IMR-90 (cell line): ENCODE measurements around the gene AKAP12. TPM values are rescaled to one million over a fixed set of nuclear protein-coding genes. Genes with fewer than 3 reads are reported as not detected.

Experiments used
- ATAC-seq: fragments of 200-7000 bp; cut with Tn5 transposase; 2 replicates; pipeline ENCODE4 v1.9.1; 2020; ENCODE audit warnings: low read depth, mild to moderate bottlenecking, moderate library complexity
- BruUV-seq: library from RNA; stranded (reverse); fragments of 400-500 nt; replicated peaks from 2 replicates; lab custom pipeline; 2021; lab: Mats Ljungman, UMichigan
- CTCF ChIA-PET: fragments of 300-600 bp; formaldehyde crosslinking; extraction: SDS; loops from one replicate; lab custom pipeline; 2021; ENCODE audit warnings: antibody characterized with exemption; lab: Yijun Ruan, JAX
- POLR2A ChIA-PET: fragments of 300-600 bp; sonication (Branson Sonifier 250); formaldehyde crosslinking; loops from one replicate; lab custom pipeline; 2022; ENCODE audit warnings: antibody characterized with exemption; ENCODE audit not compliant: unreplicated experiment; lab: Charles Lee
- DNase-seq: peaks from one replicate; pipeline ENCODE4 v3.0.0; 2013
- H2AFZ ChIP-seq: replicated peaks from 2 replicates; pipeline ENCODE3; 2013; ENCODE audit warnings: low read length, mild to moderate bottlenecking; ENCODE audit not compliant: poor library complexity
- H2AK5ac ChIP-seq: 2 replicates; pipeline ENCODE4 v1.6.1; 2013; ENCODE audit warnings: low read depth, low read length, inconsistent platforms
- H2AK9ac ChIP-seq: replicated peaks from 2 replicates; pipeline ENCODE3; 2013; ENCODE audit warnings: mild to moderate bottlenecking, low read depth, low read length, moderate library complexity; ENCODE audit not compliant: poor library complexity
- H2BK120ac ChIP-seq: 2 replicates; pipeline ENCODE4 v1.6.1; 2013; ENCODE audit warnings: low read depth, low read length, inconsistent platforms
- H2BK15ac ChIP-seq: 3 replicates; pipeline ENCODE4 v1.6.1; 2013; ENCODE audit warnings: low read depth, low read length, inconsistent platforms
- H2BK20ac ChIP-seq: 2 replicates; pipeline ENCODE4 v1.6.1; 2013; ENCODE audit warnings: low read depth, mild to moderate bottlenecking, inconsistent platforms, low read length, moderate library complexity
- H2BK5ac ChIP-seq: 2 replicates; pipeline ENCODE4 v1.6.1; 2013; ENCODE audit warnings: mild to moderate bottlenecking, low read depth, low read length, inconsistent platforms; ENCODE audit not compliant: poor library complexity, severe bottlenecking
- H3K14ac ChIP-seq: replicated peaks from 2 replicates; pipeline ENCODE4 v1.6.1; 2013; ENCODE audit warnings: low read depth, low read length, inconsistent platforms
- H3K18ac ChIP-seq: 2 replicates; pipeline ENCODE4 v1.6.1; 2013; ENCODE audit warnings: low read depth, low read length, control low read depth
- H3K23ac ChIP-seq: 2 replicates; pipeline ENCODE4 v1.6.1; 2013; ENCODE audit warnings: low read depth, low read length, inconsistent platforms
- H3K27ac ChIP-seq: 2 replicates; pipeline ENCODE4 v1.5.1; 2013; ENCODE audit warnings: mild to moderate bottlenecking, control low read depth, low read length; ENCODE audit not compliant: insufficient read depth
- H3K27me3 ChIP-seq: 2 replicates; pipeline ENCODE4 v1.6.1; 2013; ENCODE audit warnings: low read length; ENCODE audit not compliant: control insufficient read depth, insufficient read depth
- H3K36me3 ChIP-seq: 2 replicates; pipeline ENCODE4 v1.6.1; 2013; ENCODE audit warnings: low read length, mixed read lengths; ENCODE audit not compliant: control insufficient read depth, insufficient read depth
- H3K4ac ChIP-seq: 2 replicates; pipeline ENCODE4 v1.6.1; 2013; ENCODE audit warnings: low read depth, low read length, inconsistent platforms
- H3K4me1 ChIP-seq: 2 replicates; pipeline ENCODE4 v1.6.1; 2013; ENCODE audit warnings: low read length, mixed read lengths; ENCODE audit not compliant: control insufficient read depth, insufficient read depth
- H3K4me2 ChIP-seq: 2 replicates; pipeline ENCODE4 v1.6.1; 2013; ENCODE audit warnings: low read depth, mild to moderate bottlenecking, control low read depth, low read length, moderate library complexity
- H3K4me3 ChIP-seq: 2 replicates; pipeline ENCODE4 v1.5.1; 2013; ENCODE audit warnings: low read depth, mild to moderate bottlenecking, control low read depth, low read length, moderate library complexity; ENCODE audit not compliant: insufficient read depth
- H3K56ac ChIP-seq: 2 replicates; pipeline ENCODE4 v1.6.1; 2013; ENCODE audit warnings: low read length, inconsistent platforms; ENCODE audit not compliant: insufficient read depth; ENCODE audit errors: extremely low read depth
- H3K79me1 ChIP-seq, 2 experiments: 2 replicates each; pipeline ENCODE4 v1.6.1; 2013; ENCODE audit warnings: low read length in 2 of 2, inconsistent platforms in 1 of 2, low read depth in 1 of 2
- H3K9ac ChIP-seq: 2 replicates; pipeline ENCODE4 v1.6.1; 2013; ENCODE audit warnings: low read depth, low read length, control low read depth
- H3K9me1 ChIP-seq: 2 replicates; pipeline ENCODE4 v1.6.1; 2013; ENCODE audit warnings: low read length, inconsistent platforms; ENCODE audit not compliant: insufficient read depth
- H3K9me3 ChIP-seq: 2 replicates; pipeline ENCODE4 v1.6.1; 2013; ENCODE audit warnings: low read length; ENCODE audit not compliant: control insufficient read depth, insufficient read depth
- H4K20me1 ChIP-seq: 2 replicates; pipeline ENCODE4 v1.6.1; 2013; ENCODE audit warnings: low read length, inconsistent platforms; ENCODE audit not compliant: insufficient read depth
- H4K5ac ChIP-seq: 2 replicates; pipeline ENCODE4 v1.6.1; 2013; ENCODE audit warnings: mild to moderate bottlenecking, low read depth, low read length, control low read depth
- H4K8ac ChIP-seq, 2 experiments: 2 replicates each; pipeline ENCODE4 v1.6.1; 2013; ENCODE audit warnings: low read depth in 2 of 2, low read length in 2 of 2, control low read depth in 1 of 2, inconsistent platforms in 1 of 2
- H4K91ac ChIP-seq: 2 replicates; pipeline ENCODE4 v1.6.1; 2013; ENCODE audit warnings: low read depth, low read length, inconsistent platforms; ENCODE audit not compliant: insufficient read depth
- CEBPB ChIP-seq: IDR thresholded peaks from 2 replicates; pipeline ENCODE4 v1.6.1; 2012; ENCODE audit warnings: low read depth, low read length, improper control_type of control experiment
- RCOR1 ChIP-seq: IDR thresholded peaks from 2 replicates; pipeline ENCODE4 v1.6.1; 2012; ENCODE audit warnings: mild to moderate bottlenecking, low read length, improper control_type of control experiment; ENCODE audit not compliant: insufficient replicate concordance
- WGBS, 2 experiments: methylation state at CpG; one replicate each; pipeline versions ENCODE4 v1.1.5 to v1.1.7; 2013; ENCODE audit warnings: missing lambda C conversion rate in 2 of 2; ENCODE audit not compliant: insufficient read length in 1 of 2; ENCODE audit errors: extremely low coverage in 2 of 2; 5-methylcytosine and 5-hydroxymethylcytosine counted together
- dilution Hi-C: fragments of 300-500 bp; cut with HindIII; formaldehyde crosslinking; loops from one replicate; pipeline ENCODE4 v1.14.3; 2018; ENCODE audit warnings: low sequenced_read_pairs; ENCODE audit not compliant: unreplicated experiment
- in situ Hi-C: fragments of 300-500 bp; cut with MboI; formaldehyde crosslinking; loops from 3 replicates; pipeline ENCODE4 v1.14.3; 2019; ENCODE audit warnings: low sequenced_read_pairs, inconsistent platforms, mixed read lengths
- intact Hi-C: fragments of 100-400 bp; cut with micrococcal nuclease; formaldehyde crosslinking; loops from 2 replicates; pipeline ENCODE4 v1.10.0; 2022
- polyA plus RNA-seq, 3 experiments: library from polyadenylated mRNA; depleted of rRNA; stranded (reverse); fragments of >200 nt; gene quantifications; 2 replicates each; pipeline ENCODE4 v1.2.3, GENCODE V29; 2012; ENCODE audit warnings: low replicate concordance in 1 of 3
- total RNA-seq: library from RNA; depleted of rRNA; stranded (reverse); fragments of >200 nt; gene quantifications from 2 replicates; pipeline ENCODE4 v1.2.3, GENCODE V29; 2012

Gene AKAP12
- total and polyA plus RNA-seq, 2 of the 4 experiments (the other 2 are of a cell fraction) = 56.0 to 118 TPM

- intact Hi-C loops = no loop called here
- peak overlapping the region; percentile 100 for H3K18ac ChIP-seq
- peaks cover 10% of the 10 kb centered on the region for H3K9me1 ChIP-seq
- POLR2A ChIA-PET = no interaction called here
- H4K91ac ChIP-seq = peak overlapping the region; percentile 91
- H3K4me3 ChIP-seq = no peak overlapping the region
- TF ChIP-seq CEBPB (peak; percentile 78), RCOR1 (no peak)
- dilution Hi-C loops = no loop called here
- peak overlapping the region; percentile 81; the same call in 2 of the 3 replicates for H2BK15ac ChIP-seq
- peak overlapping the region; percentile 81 for H3K9ac ChIP-seq
- no peak overlapping the region for H3K56ac ChIP-seq
- H3K27me3 ChIP-seq = no peaks in the 10 kb centered on the region
- peak overlapping the region; percentile 80 for H2BK5ac ChIP-seq
- H4K5ac ChIP-seq = peak overlapping the region; percentile 99
- no peaks in the 10 kb centered on the region for H4K20me1 ChIP-seq
- H3K4me1 ChIP-seq = peaks cover 25% of the 10 kb centered on the region
- peak overlapping the region; percentile 40; the same call in 1 of the 2 replicates for H3K23ac ChIP-seq
- H3K4ac ChIP-seq = peak overlapping the region; percentile 92
- no peak overlapping the region for H2AK9ac ChIP-seq
- peak overlapping the region; percentile 88; the same call in 1 of the 2 replicates for H2BK20ac ChIP-seq
- no peaks in the 10 kb centered on the region for H3K9me3 ChIP-seq
- H3K27ac ChIP-seq = peak overlapping the region; percentile 99
- in situ Hi-C loops = no loop called here
- 38% methylated on average over 2 of the region's 5 CpGs; no CpG with 5 or more reads in 1 of the 2 experiments for WGBS, 2 experiments
- peak overlapping the region; percentile 91 for H2AK5ac ChIP-seq
- peaks cover 0 to 18% of the 10 kb centered on the region in 2 experiments; a peak in 3 of 4 replicates for H3K79me1 ChIP-seq
- CTCF ChIA-PET = interaction anchor here (0.5 kb wide), 1 partner anchor 22 kb away, joined by 3 read pairs; no protein-coding TSS in a partner anchor
- H2AFZ ChIP-seq = no peak overlapping the region
- no TSS peak for BruUV-seq
- H3K14ac ChIP-seq = peak overlapping the region; percentile 62
- ATAC-seq (peak; percentile 55), DNase-seq (peak; percentile 88)
- H4K8ac ChIP-seq = peak overlapping the region; percentile 59 to 88
- peak overlapping the region; percentile 90 for H2BK120ac ChIP-seq
- H3K4me2 ChIP-seq = peak overlapping the region; percentile 90
- H3K36me3 ChIP-seq = no peaks in the 10 kb centered on the region
Observed at GRCh38 chr6:151292974-151293687, 53.4 kb downstream of the AKAP12 start.
